GM21515 (cell line): ENCODE data around the gene GPR161.
"Not testable (repeated sequence)": the region's sequence is repeated elsewhere in the genome, so short reads cannot be mapped to it uniquely, and the experiment has no call there.

ENCODE experiments used
- ATAC-seq: cut with Tn5 transposase; IDR thresholded peaks from one replicate; pipeline ENCODE4 v1.9.1; 2021; ENCODE audit not compliant: unreplicated experiment

The GPR161 gene

GRCh38 chr1:168136709-168137514 is at the start of gene GPR161:
Gene GPR161 (minus strand): TSS chr1:168136930. CDS start chr1:168104850, 32,080 bp downstream.
- ATAC-seq, result no peak

GRCh38 chr1:168181063-168181720 is 44.5 kb upstream of the GPR161 start:
- ATAC-seq, result not testable (repeated sequence)

GRCh38 chr1:168180148-168180524 is 43.4 kb upstream of the GPR161 start:
- no peak for ATAC-seq

GRCh38 chr1:168179438-168180147 is 42.9 kb upstream of the GPR161 start:
- no peak for ATAC-seq

GRCh38 chr1:168178638-168179437 is 42.1 kb upstream of the GPR161 start, which contains the start of gene TIPRL:
Gene TIPRL (plus strand): TSS chr1:168178962. CDS start chr1:168179078, 116 bp downstream.
- peak; percentile 92 for ATAC-seq

GRCh38 chr1:168178227-168178637 is 41.5 kb upstream of the GPR161 start:
- ATAC-seq, result no peak

GRCh38 chr1:168172250-168172915 is 35.7 kb upstream of the GPR161 start:
- no peak for ATAC-seq

GRCh38 chr1:168170564-168171508 is 34.1 kb upstream of the GPR161 start:
- ATAC-seq, result no peak

- ATAC-seq, result no peak
Observed at GRCh38 chr1:168167806-168168205, 31.1 kb upstream of the GPR161 start.

- ATAC-seq, result no peak
Observed at GRCh38 chr1:168164771-168165170, 28.0 kb upstream of the GPR161 start.

- ATAC-seq, result no peak
Observed at GRCh38 chr1:168163670-168164069, 26.9 kb upstream of the GPR161 start.

- no peak for ATAC-seq
Observed at GRCh38 chr1:168161459-168161858, 24.7 kb upstream of the GPR161 start.

GRCh38 chr1:168159979-168160378 is 23.2 kb upstream of the GPR161 start:
- ATAC-seq, result no peak

GRCh38 chr1:168159251-168159650 is 22.5 kb upstream of the GPR161 start:
- ATAC-seq, result no peak

GRCh38 chr1:168157638-168158037 is 20.9 kb upstream of the GPR161 start:
- no peak for ATAC-seq

- ATAC-seq, result no peak
Observed at GRCh38 chr1:168155910-168156309, 19.2 kb upstream of the GPR161 start.

GRCh38 chr1:168154707-168155106 is 18.0 kb upstream of the GPR161 start:
- ATAC-seq, result not testable (repeated sequence)

GRCh38 chr1:168151935-168152334 is 15.2 kb upstream of the GPR161 start:
- ATAC-seq, result no peak

- no peak for ATAC-seq
Observed at GRCh38 chr1:168150283-168150682, 13.6 kb upstream of the GPR161 start.
